ENCODE measurements around the gene MRGPRX2. TPM values are rescaled to one million over a fixed set of nuclear protein-coding genes. Genes with fewer than 3 reads are reported as not detected.

MRGPRX2 gene
- total RNA-seq, 4 donors from 2014 or later: 0.45 TPM; not detected in 3

- no peak for TF ChIP-seq POLR2AphosphoS5 (IDR thresholded peaks at IDR 0.05)
- no peak for TF ChIP-seq POLR2A (IDR thresholded peaks at IDR 0.05)
- no peak for TF ChIP-seq CTCF (IDR thresholded peaks at IDR 0.05)
- no peak for TF ChIP-seq EP300 (IDR thresholded peaks at IDR 0.05)
- Histone ChIP-seq H3K9me3 (no peaks in the 10 kb centered on the region), H3K4me3 (no peak overlapping the region), H3K36me3 (no peaks in the 10 kb centered on the region), H3K27ac (no peak overlapping the region), H3K4me1 (peaks cover 28% of the 10 kb centered on the region), H3K27me3 (no peaks in the 10 kb centered on the region)
- no peak for DNase-seq (ENCODE audit: low spot score in 2 of 2)
Observed at GRCh38 chr11:19077965-19078364, 17.4 kb upstream of the MRGPRX2 start.

GRCh38 chr11:19076744-19077589 is 16.4 kb upstream of the MRGPRX2 start:
- H3K27me3 ChIP-seq: no peaks in the 10 kb centered on the region
- WGBS: 50% methylated on average over 10 of the region's 10 CpGs
- peaks cover 31% of the 10 kb centered on the region for H3K4me1 ChIP-seq
- no peaks in the 10 kb centered on the region for H3K9me3 ChIP-seq
- no peak overlapping the region for H3K4me3 ChIP-seq
- no peak for DNase-seq (ENCODE audit: low spot score in 2 of 2)
- no peak overlapping the region for H3K27ac ChIP-seq
- no peaks in the 10 kb centered on the region for H3K36me3 ChIP-seq
- peak; percentile 77 to 97 for TF ChIP-seq CTCF (IDR thresholded peaks at IDR 0.05)
- no peak for TF ChIP-seq EP300 (IDR thresholded peaks at IDR 0.05)

- no peak overlapping the region for H3K4me3 ChIP-seq
- peaks cover 34% of the 10 kb centered on the region for H3K4me1 ChIP-seq
- H3K27ac ChIP-seq: no peak overlapping the region
- H3K36me3 ChIP-seq: no peaks in the 10 kb centered on the region
- no peaks in the 10 kb centered on the region for H3K27me3 ChIP-seq
- TF ChIP-seq CTCF (IDR thresholded peaks at IDR 0.05): no peak
- no peak for TF ChIP-seq POLR2AphosphoS5 (IDR thresholded peaks at IDR 0.05)
- no peak for TF ChIP-seq POLR2A (IDR thresholded peaks at IDR 0.05)
- no peak for TF ChIP-seq EP300 (IDR thresholded peaks at IDR 0.05)
- no peak for DNase-seq (ENCODE audit: low spot score in 2 of 2)
- 60% methylated on average over 3 of the region's 3 CpGs for WGBS
- no peaks in the 10 kb centered on the region for H3K9me3 ChIP-seq
Observed at GRCh38 chr11:19075636-19076035, 15.1 kb upstream of the MRGPRX2 start.

DNA sequence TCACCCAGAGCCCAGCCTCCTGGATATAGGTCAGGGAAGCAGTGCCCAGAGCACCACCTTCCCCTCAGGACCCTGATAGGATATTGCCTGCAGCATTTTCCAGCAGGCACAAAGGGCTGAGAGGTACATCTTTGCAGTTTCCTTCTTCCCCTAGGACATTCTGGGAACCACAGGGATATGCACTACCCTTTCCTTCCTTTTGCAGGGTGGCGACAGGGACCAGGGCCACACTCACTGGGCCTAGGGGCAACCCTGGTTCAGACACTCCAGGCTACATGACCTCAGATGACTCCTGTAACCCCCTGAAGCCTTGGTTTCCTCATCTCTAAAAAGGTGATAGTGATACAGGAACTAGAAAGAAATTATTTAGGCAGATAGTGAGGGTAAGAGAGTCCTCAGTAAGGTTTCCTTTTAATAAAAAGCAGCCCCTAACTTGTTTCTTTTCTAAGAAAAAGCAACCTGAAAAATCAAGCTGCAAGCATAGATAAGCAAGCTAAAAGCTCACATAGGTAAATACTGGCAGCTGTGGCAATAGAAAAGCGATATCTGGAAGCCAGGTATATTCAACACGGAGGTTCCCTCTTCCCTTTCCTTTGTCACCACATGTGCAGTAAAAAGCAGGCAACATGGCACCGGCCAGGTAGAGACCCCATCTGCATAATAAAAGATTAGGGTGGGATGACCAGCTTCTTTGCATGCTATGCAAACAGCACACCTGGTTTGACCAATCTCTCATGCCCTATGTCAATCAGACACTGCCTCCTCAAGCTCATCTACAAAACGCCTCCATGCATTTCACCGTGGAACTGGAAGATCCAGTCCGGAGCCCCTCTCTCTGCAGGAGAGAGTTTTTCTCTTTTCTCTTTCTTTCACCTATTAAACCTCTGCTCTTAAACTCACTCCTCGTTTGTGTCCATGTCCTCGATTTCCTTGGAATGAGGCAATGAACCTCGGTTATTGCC is 13.2 kb upstream of the MRGPRX2 start:
- Histone ChIP-seq H3K36me3 (no peaks in the 10 kb centered on the region), H3K27ac (no peak overlapping the region), H3K4me3 (no peak overlapping the region), H3K4me1 (peaks cover 19% of the 10 kb centered on the region), H3K27me3 (no peaks in the 10 kb centered on the region), H3K9me3 (no peaks in the 10 kb centered on the region)
- WGBS: 62% methylated on average over 10 of the region's 10 CpGs
- no peak for TF ChIP-seq POLR2AphosphoS5 (IDR thresholded peaks at IDR 0.05)
- no peak for TF ChIP-seq EP300 (IDR thresholded peaks at IDR 0.05)
- TF ChIP-seq POLR2A (IDR thresholded peaks at IDR 0.05): no peak
- no peak for TF ChIP-seq CTCF (IDR thresholded peaks at IDR 0.05)
- no peak for DNase-seq (ENCODE audit: low spot score in 2 of 2)

DNA sequence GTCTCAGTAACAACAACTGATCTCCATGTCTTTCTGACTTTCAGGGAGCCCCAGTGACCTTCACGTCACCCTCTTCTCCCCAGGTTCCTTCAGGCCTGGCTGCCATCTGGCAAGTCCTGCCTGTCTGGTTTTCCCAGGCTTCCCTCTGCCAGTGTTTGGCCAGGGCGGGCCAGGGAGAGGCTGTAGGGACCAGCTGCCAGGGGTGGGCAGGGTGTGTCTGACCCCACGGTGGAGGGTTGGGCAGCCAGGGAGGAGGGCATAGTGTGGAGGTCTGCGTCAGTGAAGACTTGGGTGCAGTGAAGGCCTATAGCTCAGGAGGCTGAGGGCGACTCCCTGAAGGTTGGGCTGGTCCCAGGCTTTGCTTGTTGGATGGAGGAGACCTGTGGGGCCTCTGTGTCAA is 11.9 kb upstream of the MRGPRX2 start:
- Histone ChIP-seq H3K27me3 (no peaks in the 10 kb centered on the region), H3K4me1 (peaks cover 19% of the 10 kb centered on the region), H3K9me3 (no peaks in the 10 kb centered on the region), H3K4me3 (no peak overlapping the region), H3K27ac (no peak overlapping the region), H3K36me3 (no peaks in the 10 kb centered on the region)
- TF ChIP-seq CTCF (IDR thresholded peaks at IDR 0.05) (no peak), EP300 (IDR thresholded peaks at IDR 0.05) (no peak), POLR2A (IDR thresholded peaks at IDR 0.05) (no peak), POLR2AphosphoS5 (IDR thresholded peaks at IDR 0.05) (no peak)
- 74% methylated on average over 5 of the region's 5 CpGs for WGBS
- DNase-seq (ENCODE audit: low spot score in 2 of 2): no peak

Data from suprapubic skin (tissue), 4 donors.